Stimulated activated CD8-positive, alpha-beta memory T cell treated with anti-CD3 and anti-CD28 coated beads, Interleukin-2, amount 100 ng/mL, for 48 hours (primary cell): Measurements from ENCODE around the gene IL17A.

Experiments used
- DNase-seq, 2 donors: peaks; one replicate each; pipeline ENCODE4 v3.0.0-alpha.2; 2020; ENCODE audit warnings: low read depth in 2 of 2

Gene IL17A

GRCh38 chr6:52186075-52186474 is at the start of gene IL17A:
TSS of gene IL17A (plus strand) at chr6:52186375. CDS start at chr6:52186432, 57 bp downstream.
- no peak for DNase-seq

- no peak for DNase-seq
Observed at GRCh38 chr6:52136934-52137467, 49.2 kb upstream of the IL17A start.

- DNase-seq = no peak
Observed at GRCh38 chr6:52138284-52138683, 47.9 kb upstream of the IL17A start.

- DNase-seq = no peak
Observed at GRCh38 chr6:52139985-52140680, 46.0 kb upstream of the IL17A start.

- no peak for DNase-seq
Observed at GRCh38 chr6:52141596-52141995, 44.6 kb upstream of the IL17A start.

GRCh38 chr6:52142556-52142955 is 43.6 kb upstream of the IL17A start:
- no peak for DNase-seq

GRCh38 chr6:52143551-52143950 is 42.6 kb upstream of the IL17A start:
- no peak for DNase-seq

- DNase-seq = no peak
Observed at GRCh38 chr6:52144196-52145076, 41.7 kb upstream of the IL17A start.

GRCh38 chr6:52146851-52147445 is 39.2 kb upstream of the IL17A start:
- no peak for DNase-seq

GRCh38 chr6:52149076-52149475 is 37.1 kb upstream of the IL17A start:
- DNase-seq = no peak

GRCh38 chr6:52149949-52150348 is 36.2 kb upstream of the IL17A start:
- no peak for DNase-seq

GRCh38 chr6:52152070-52152423 is 34.1 kb upstream of the IL17A start:
- no peak for DNase-seq

- DNase-seq = no peak
Observed at GRCh38 chr6:52152711-52153160, 33.4 kb upstream of the IL17A start.

GRCh38 chr6:52154381-52154780 is 31.8 kb upstream of the IL17A start:
- no peak for DNase-seq

- no peak for DNase-seq
Observed at GRCh38 chr6:52155791-52156576, 30.2 kb upstream of the IL17A start.

GRCh38 chr6:52157301-52157941 is 28.8 kb upstream of the IL17A start:
- DNase-seq = peak in 1 of 2 donors; percentile 23

- no peak for DNase-seq
Observed at GRCh38 chr6:52160472-52161104, 25.6 kb upstream of the IL17A start.

GRCh38 chr6:52161689-52162438 is 24.3 kb upstream of the IL17A start:
- DNase-seq = no peak

GRCh38 chr6:52162940-52163908 is 23.0 kb upstream of the IL17A start:
- DNase-seq = no peak
